Measurements from ENCODE around the gene PSRC1.

DNA sequence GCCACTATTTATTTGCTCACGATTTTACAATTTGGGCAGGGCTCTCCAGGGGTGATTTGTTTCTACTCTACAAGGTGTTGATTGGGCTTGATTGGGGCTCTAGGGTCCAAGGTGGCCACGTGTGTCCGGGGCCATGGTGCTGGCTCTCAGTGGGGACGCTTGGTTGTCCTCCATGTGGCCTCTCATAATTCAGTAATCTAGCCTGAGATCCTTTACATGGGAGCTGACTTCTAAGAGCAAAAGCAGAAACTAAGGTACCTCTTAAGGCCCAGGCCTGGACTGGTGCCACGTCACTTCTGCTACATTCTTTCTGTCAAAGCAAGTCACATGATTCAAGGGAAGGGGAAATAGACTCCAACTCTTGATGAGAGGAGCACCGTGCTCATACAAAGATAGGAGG is 8.1 kb upstream of the PSRC1 start:
- TF ChIP-seq, protein P1, sequence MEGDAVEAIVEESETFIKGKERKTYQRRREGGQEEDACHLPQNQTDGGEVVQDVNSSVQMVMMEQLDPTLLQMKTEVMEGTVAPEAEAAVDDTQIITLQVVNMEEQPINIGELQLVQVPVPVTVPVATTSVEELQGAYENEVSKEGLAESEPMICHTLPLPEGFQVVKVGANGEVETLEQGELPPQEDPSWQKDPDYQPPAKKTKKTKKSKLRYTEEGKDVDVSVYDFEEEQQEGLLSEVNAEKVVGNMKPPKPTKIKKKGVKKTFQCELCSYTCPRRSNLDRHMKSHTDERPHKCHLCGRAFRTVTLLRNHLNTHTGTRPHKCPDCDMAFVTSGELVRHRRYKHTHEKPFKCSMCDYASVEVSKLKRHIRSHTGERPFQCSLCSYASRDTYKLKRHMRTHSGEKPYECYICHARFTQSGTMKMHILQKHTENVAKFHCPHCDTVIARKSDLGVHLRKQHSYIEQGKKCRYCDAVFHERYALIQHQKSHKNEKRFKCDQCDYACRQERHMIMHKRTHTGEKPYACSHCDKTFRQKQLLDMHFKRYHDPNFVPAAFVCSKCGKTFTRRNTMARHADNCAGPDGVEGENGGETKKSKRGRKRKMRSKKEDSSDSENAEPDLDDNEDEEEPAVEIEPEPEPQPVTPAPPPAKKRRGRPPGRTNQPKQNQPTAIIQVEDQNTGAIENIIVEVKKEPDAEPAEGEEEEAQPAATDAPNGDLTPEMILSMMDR (IDR thresholded peaks at IDR 0.05): no peak
- TF ChIP-seq POLR2A (IDR thresholded peaks at IDR 0.05): no peak
